Measurements from ENCODE around the gene RPLP1.
A peak's percentile ranks its signal among the peaks of the same experiment; 100 is the strongest.

Gene RPLP1

DNA sequence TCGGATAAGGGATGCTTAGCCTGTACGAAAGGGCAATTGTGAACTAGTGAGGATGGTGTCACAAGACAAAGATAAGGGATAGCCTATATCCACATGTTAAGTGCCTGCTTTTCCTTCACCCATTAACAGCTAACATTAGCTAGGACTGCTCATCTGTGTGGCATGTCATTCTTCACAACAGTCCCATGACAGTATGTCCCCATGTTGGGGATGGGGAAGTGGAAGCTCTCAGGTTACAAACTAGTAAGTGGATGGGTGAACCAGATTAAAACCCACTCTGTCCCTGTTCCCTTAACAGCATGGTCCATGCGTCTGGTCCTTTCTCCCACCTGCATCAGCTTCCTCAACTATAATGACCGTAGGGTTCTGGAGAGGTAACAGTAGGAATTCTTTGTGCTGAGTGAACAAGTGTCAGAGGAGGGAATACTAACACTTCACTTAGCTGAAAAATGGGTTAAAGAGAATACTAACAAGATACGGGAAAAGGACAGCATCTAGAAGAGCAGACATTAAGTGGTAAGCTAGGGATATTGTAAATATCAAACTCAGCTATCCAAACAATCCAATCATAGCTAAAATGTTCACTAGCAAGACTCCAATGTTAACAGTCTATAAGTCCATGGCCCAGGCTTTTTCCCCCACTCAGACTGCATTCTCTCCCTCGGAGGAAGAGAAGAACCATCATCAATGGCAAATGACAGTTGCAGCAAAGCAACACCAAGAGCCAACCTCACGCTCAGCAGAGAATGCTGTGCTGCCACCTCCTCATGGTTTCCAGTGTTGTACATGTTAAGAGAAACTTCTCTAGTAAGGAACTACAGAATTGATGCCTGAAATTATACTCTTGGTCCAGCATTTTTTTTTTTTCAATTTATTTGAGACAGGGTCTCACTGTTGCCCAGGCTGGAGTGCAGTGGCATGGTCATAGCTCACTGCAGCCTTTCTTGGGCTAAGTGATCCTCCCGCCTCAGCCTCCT lies 5.0 kb downstream of the RPLP1 start (continued):
- no peak for TF ChIP-seq ZNF610 (tag by site-specific recombination; IDR thresholded peaks at IDR 0.05; ENCODE audit: borderline replicate concordance)
- no peak for TF ChIP-seq ZNF548 (tag by site-specific recombination; IDR thresholded peaks at IDR 0.05)
- no peak for TF ChIP-seq ZNF792 (tag by site-specific recombination; IDR thresholded peaks at IDR 0.05)
- no peak for TF ChIP-seq ZEB2 (tag by site-specific recombination; IDR thresholded peaks at IDR 0.05)
- TF ChIP-seq ZNF624 (tag by site-specific recombination; IDR thresholded peaks at IDR 0.05): no peak
- TF ChIP-seq, protein P1, sequence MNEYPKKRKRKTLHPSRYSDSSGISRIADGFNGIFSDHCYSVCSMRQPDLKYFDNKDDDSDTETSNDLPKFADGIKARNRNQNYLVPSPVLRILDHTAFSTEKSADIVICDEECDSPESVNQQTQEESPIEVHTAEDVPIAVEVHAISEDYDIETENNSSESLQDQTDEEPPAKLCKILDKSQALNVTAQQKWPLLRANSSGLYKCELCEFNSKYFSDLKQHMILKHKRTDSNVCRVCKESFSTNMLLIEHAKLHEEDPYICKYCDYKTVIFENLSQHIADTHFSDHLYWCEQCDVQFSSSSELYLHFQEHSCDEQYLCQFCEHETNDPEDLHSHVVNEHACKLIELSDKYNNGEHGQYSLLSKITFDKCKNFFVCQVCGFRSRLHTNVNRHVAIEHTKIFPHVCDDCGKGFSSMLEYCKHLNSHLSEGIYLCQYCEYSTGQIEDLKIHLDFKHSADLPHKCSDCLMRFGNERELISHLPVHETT (tag by site-specific recombination; IDR thresholded peaks at IDR 0.05): no peak
- no peak for TF ChIP-seq ZBTB8A (tag by site-specific recombination; IDR thresholded peaks at IDR 0.05)
- no peak for TF ChIP-seq ZNF37A (tag by site-specific recombination; IDR thresholded peaks at IDR 0.05)
- TF ChIP-seq, protein P2, sequence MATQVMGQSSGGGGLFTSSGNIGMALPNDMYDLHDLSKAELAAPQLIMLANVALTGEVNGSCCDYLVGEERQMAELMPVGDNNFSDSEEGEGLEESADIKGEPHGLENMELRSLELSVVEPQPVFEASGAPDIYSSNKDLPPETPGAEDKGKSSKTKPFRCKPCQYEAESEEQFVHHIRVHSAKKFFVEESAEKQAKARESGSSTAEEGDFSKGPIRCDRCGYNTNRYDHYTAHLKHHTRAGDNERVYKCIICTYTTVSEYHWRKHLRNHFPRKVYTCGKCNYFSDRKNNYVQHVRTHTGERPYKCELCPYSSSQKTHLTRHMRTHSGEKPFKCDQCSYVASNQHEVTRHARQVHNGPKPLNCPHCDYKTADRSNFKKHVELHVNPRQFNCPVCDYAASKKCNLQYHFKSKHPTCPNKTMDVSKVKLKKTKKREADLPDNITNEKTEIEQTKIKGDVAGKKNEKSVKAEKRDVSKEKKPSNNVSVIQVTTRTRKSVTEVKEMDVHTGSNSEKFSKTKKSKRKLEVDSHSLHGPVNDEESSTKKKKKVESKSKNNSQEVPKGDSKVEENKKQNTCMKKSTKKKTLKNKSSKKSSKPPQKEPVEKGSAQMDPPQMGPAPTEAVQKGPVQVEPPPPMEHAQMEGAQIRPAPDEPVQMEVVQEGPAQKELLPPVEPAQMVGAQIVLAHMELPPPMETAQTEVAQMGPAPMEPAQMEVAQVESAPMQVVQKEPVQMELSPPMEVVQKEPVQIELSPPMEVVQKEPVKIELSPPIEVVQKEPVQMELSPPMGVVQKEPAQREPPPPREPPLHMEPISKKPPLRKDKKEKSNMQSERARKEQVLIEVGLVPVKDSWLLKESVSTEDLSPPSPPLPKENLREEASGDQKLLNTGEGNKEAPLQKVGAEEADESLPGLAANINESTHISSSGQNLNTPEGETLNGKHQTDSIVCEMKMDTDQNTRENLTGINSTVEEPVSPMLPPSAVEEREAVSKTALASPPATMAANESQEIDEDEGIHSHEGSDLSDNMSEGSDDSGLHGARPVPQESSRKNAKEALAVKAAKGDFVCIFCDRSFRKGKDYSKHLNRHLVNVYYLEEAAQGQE (tag by site-specific recombination; IDR thresholded peaks at IDR 0.05): no peak
- no peak for TF ChIP-seq ZNF280D (tag by site-specific recombination; IDR thresholded peaks at IDR 0.05)
- TF ChIP-seq ZNF560 (tag by site-specific recombination; IDR thresholded peaks at IDR 0.05; ENCODE audit: borderline replicate concordance): no peak
- no peak for TF ChIP-seq ZNF658 (tag by site-specific recombination; IDR thresholded peaks at IDR 0.05)
- peak; percentile 58 for TF ChIP-seq ZNF600 (tag by site-specific recombination; IDR thresholded peaks at IDR 0.05)
- TF ChIP-seq ZNF121 (tag by site-specific recombination; IDR thresholded peaks at IDR 0.05): no peak
- TF ChIP-seq, protein P3, sequence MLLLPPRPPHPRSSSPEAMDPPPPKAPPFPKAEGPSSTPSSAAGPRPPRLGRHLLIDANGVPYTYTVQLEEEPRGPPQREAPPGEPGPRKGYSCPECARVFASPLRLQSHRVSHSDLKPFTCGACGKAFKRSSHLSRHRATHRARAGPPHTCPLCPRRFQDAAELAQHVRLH (tag by site-specific recombination; IDR thresholded peaks at IDR 0.05): no peak
- TF ChIP-seq ZNF558 (tag by site-specific recombination; IDR thresholded peaks at IDR 0.05): no peak
- no peak for TF ChIP-seq ZNF426 (tag by site-specific recombination; IDR thresholded peaks at IDR 0.05)
- TF ChIP-seq, protein P4, sequence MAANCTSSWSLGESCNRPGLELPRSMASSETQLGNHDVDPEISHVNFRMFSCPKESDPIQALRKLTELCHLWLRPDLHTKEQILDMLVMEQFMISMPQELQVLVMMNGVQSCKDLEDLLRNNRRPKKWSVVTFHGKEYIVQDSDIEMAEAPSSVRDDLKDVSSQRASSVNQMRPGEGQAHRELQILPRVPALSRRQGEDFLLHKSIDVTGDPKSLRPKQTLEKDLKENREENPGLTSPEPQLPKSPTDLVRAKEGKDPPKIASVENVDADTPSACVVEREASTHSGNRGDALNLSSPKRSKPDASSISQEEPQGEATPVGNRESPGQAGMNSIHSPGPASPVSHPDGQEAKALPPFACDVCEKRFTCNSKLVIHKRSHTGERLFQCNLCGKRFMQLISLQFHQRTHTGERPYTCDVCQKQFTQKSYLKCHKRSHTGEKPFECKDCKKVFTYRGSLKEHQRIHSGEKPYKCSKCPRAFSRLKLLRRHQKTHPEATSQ (tag by site-specific recombination; IDR thresholded peaks at IDR 0.05): no peak
- TF ChIP-seq ZNF747 (tag by site-specific recombination; IDR thresholded peaks at IDR 0.05): no peak
- no peak for TF ChIP-seq BCL11A (tag by site-specific recombination; IDR thresholded peaks at IDR 0.05; ENCODE audit: low read depth)
- TF ChIP-seq PRDM1 (tag by site-specific recombination; IDR thresholded peaks at IDR 0.05): peak; percentile 49; the same call in 1 of the 2 replicates
- TF ChIP-seq ZNF155 (tag by site-specific recombination; IDR thresholded peaks at IDR 0.05): no peak
- TF ChIP-seq HOXA7 (CRISPR knock-in tag; IDR thresholded peaks at IDR 0.05; ENCODE audit: borderline replicate concordance): no peak
- TF ChIP-seq ZNF692 (tag by site-specific recombination; IDR thresholded peaks at IDR 0.05): no peak
- no peak for TF ChIP-seq EGR2 (tag by site-specific recombination; IDR thresholded peaks at IDR 0.05; ENCODE audit: low read depth)
- no peak for TF ChIP-seq GLI4 (tag by site-specific recombination; IDR thresholded peaks at IDR 0.05)
- TF ChIP-seq ZNF132 (tag by site-specific recombination; IDR thresholded peaks at IDR 0.05; ENCODE audit: borderline replicate concordance): no peak
- TF ChIP-seq HOXC10 (CRISPR knock-in tag; IDR thresholded peaks at IDR 0.05): no peak
- TF ChIP-seq ZNF501 (tag by site-specific recombination; IDR thresholded peaks at IDR 0.05): 0 out of 2 replicates have a peak, but pooled peaks have one; percentile 15

Measured in HEK293 (cell line).